ENCODE data around the gene MAP3K3. TPM values are rescaled to one million over a fixed set of nuclear protein-coding genes. Genes with fewer than 3 reads are reported as not detected.

MAP3K3 gene
- total and polyA plus RNA-seq, 8 donors: 41.3 to 58.3 (median 43.7) TPM

GRCh38 chr17:63657786-63658185, 35.6 kb downstream of the MAP3K3 start:
- Histone ChIP-seq H3K27ac (no peak overlapping the region), H3K9me3 (no peaks in the 10 kb centered on the region), H3K36me3 (peaks cover 0 to 78% of the 10 kb centered on the region in 2 donors), H3K4me1 (peaks cover 0 to 26% of the 10 kb centered on the region in 2 donors), H3K4me3 (no peak overlapping the region), H3K27me3 (no peaks in the 10 kb centered on the region)
- intact Hi-C loops (cut with DNase I): no loop called here
- TF ChIP-seq CTCF (IDR thresholded peaks at IDR 0.05): no peak
- no peak for DNase-seq
- no peak for ATAC-seq

GRCh38 chr17:63658366-63658765, 36.1 kb downstream of the MAP3K3 start:
- Histone ChIP-seq H3K27ac (no peak overlapping the region), H3K36me3 (peaks cover 0 to 78% of the 10 kb centered on the region in 2 donors), H3K4me1 (peaks cover 0 to 23% of the 10 kb centered on the region in 2 donors), H3K9me3 (no peaks in the 10 kb centered on the region), H3K27me3 (no peaks in the 10 kb centered on the region), H3K4me3 (no peak overlapping the region)
- TF ChIP-seq CTCF (IDR thresholded peaks at IDR 0.05): no peak
- no peak for ATAC-seq
- DNase-seq: no peak
- intact Hi-C loops (cut with DNase I): no loop called here

- no peaks in the 10 kb centered on the region for H3K27me3 ChIP-seq
- H3K4me1 ChIP-seq: peaks cover 0 to 23% of the 10 kb centered on the region in 2 donors
- H3K4me3 ChIP-seq: no peak overlapping the region
- H3K27ac ChIP-seq: peak overlapping the region in 1 of 2 donors; percentile 18
- DNase-seq (no peak), ATAC-seq (no peak)
- intact Hi-C loops (cut with DNase I): no loop called here
- H3K9me3 ChIP-seq: no peaks in the 10 kb centered on the region
- no peak for TF ChIP-seq CTCF (IDR thresholded peaks at IDR 0.05)
- peaks cover 0 to 72% of the 10 kb centered on the region in 2 donors for H3K36me3 ChIP-seq
Measured at GRCh38 chr17:63659850-63660249, 37.6 kb downstream of the MAP3K3 start.

- H3K27ac ChIP-seq: peak overlapping the region; percentile 24 to 93
- ATAC-seq: peak; percentile 79
- intact Hi-C loops (cut with DNase I): no loop called here
- H3K27me3 ChIP-seq: no peaks in the 10 kb centered on the region
- H3K4me1 ChIP-seq: peaks cover 0 to 42% of the 10 kb centered on the region in 2 donors
- no peak for DNase-seq
- no peak overlapping the region for H3K4me3 ChIP-seq
- H3K9me3 ChIP-seq: no peaks in the 10 kb centered on the region
- H3K36me3 ChIP-seq: peaks cover 0 to 69% of the 10 kb centered on the region in 2 donors
- TF ChIP-seq CTCF (IDR thresholded peaks at IDR 0.05): no peak
Measured at GRCh38 chr17:63665527-63666214, 43.5 kb downstream of the MAP3K3 start.

- intact Hi-C loops (cut with DNase I): no loop called here
- Histone ChIP-seq H3K27me3 (no peaks in the 10 kb centered on the region), H3K9me3 (no peaks in the 10 kb centered on the region), H3K27ac (peak overlapping the region in 1 of 2 donors; percentile 4), H3K4me3 (no peak overlapping the region), H3K4me1 (peaks cover 24 to 48% of the 10 kb centered on the region in 2 donors), H3K36me3 (peaks cover 0 to 66% of the 10 kb centered on the region in 2 donors)
- ATAC-seq (no peak), DNase-seq (no peak)
- TF ChIP-seq CTCF (IDR thresholded peaks at IDR 0.05): no peak
Measured at GRCh38 chr17:63672856-63673255, 50.6 kb downstream of the MAP3K3 start.

Data from left lung (tissue), 10 donors.